HG03521 (cell line): ENCODE measurements around the gene ST6GAL2.

Experiments
- ATAC-seq: cut with Tn5 transposase; IDR thresholded peaks from one replicate; pipeline ENCODE4 v1.9.1; 2021; ENCODE audit warnings: mild to moderate bottlenecking, moderate library complexity; ENCODE audit not compliant: unreplicated experiment

Gene ST6GAL2

GRCh38 chr2:106831241-106831640 is 54.7 kb downstream of the ST6GAL2 start:
- no peak for ATAC-seq

DNA sequence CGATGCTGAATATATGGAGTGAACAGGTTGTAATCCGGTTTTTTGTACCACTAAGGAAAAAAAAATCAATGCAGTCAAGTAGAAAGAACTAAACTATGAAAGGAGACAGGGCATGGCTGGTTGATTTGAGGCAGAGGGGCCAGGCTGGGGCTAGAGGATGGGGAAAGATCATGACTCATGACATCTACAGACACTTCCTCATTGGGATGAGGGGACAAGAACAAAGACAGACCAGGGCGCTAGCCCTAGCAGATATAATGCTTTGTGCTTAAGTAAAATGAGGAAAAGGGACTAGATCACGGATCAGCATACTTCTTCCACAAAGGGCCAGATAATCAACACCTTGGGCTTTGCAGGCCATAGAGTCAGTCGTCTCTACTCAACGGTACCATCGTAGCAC is 55.8 kb downstream of the ST6GAL2 start:
- no peak for ATAC-seq

GRCh38 chr2:106828119-106828518 is 57.8 kb downstream of the ST6GAL2 start:
- no peak for ATAC-seq

DNA sequence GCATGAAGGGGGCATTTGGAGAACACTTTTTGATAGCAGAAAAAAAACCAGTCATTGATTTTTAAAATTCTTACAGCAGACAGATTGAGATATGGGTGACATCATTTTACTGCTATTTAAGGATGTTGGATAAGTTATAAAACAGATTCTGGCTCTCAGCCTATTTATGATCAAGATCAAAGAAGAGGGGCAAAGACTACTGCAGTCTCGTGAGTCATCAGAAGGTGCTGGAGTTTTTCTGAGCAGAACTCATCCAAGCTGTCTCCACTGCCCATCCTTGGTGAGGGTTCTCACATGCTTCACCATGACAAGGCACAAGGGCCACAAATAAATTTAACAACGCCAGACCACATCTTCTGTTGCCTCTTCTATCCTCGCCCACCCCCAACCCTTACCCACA is 58.8 kb downstream of the ST6GAL2 start:
- ATAC-seq: no peak

DNA sequence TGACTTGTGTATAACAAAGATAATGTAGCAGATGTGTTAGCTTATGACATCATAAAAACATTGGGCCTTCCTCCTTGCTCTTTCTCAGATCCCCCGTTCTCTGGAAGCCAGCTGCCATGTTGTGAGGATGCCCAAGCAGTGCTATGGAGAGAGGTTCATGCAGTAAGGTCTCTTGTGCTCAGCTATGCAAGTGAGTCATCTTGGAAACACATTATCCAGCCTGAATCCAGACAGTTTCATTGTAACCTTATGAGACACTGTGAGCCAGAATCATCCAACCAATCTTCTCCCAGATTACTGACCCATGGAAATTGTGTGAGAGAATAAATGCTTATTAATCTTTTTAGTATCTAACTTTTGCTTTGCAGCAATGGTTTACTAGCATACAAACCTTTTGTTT is 60.8 kb downstream of the ST6GAL2 start:
- ATAC-seq: no peak

DNA sequence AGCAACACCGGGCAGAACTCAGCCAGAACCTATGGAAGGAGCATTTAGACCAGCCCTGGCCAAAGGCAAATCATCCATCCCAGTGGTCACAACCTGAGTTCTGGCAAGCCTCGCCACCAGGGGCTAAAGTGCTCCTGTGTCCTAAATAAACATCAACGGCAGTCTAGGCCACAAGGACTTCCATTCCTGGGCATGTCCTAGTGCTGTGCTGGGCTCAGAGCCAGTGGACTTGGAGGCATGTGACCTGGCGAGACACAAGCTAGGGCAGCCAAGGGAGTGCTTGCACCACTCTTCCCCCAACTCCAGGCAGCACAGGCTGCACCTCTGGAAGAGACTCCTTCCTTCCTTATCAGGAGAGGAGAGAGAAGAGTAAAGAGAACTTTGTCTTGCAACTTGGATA is 69.0 kb downstream of the ST6GAL2 start:
- ATAC-seq: no peak

GRCh38 chr2:106812841-106813240 is 73.1 kb downstream of the ST6GAL2 start:
- no peak for ATAC-seq

- no peak for ATAC-seq
Observed at GRCh38 chr2:106812383-106812782, 73.6 kb downstream of the ST6GAL2 start.

DNA sequence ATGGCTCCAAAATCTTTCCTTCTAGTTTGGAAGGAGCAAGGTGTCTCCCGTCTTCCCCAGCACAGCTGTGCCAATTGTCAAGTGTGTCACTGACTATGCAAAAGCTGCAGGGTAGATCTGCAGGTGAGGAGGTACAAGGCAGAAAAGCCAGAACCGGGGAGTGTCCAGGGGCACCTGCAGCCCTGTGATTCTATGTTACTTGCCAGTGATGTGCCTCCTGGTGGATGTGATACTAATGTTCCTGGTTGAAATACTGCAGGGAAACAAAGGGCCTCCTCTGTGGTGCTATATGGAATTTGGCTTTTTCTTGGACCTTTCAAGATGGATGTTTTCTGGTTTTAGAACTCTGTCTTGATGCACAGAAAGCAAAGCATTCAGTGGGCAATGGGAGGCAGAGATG is 80.3 kb downstream of the ST6GAL2 start:
- ATAC-seq: no peak

DNA sequence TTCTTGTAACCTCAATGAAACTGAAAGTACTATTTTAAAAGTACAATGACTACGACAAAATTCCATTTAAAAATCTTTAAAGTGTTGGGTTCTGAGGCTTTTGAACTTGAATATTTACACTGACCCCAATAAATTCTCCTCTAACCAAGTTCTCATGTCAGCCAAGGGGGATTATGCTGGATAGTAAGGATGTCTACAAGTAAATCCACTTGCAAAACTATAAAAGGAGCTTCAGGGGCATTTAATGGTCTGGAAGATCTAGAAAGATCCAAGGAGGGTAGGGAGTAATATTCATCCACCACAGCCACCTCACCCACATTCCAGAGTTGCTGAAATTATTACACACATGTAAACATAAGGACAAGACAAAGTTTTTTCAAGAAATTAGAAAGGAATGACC is 81.8 kb downstream of the ST6GAL2 start:
- no peak for ATAC-seq

DNA sequence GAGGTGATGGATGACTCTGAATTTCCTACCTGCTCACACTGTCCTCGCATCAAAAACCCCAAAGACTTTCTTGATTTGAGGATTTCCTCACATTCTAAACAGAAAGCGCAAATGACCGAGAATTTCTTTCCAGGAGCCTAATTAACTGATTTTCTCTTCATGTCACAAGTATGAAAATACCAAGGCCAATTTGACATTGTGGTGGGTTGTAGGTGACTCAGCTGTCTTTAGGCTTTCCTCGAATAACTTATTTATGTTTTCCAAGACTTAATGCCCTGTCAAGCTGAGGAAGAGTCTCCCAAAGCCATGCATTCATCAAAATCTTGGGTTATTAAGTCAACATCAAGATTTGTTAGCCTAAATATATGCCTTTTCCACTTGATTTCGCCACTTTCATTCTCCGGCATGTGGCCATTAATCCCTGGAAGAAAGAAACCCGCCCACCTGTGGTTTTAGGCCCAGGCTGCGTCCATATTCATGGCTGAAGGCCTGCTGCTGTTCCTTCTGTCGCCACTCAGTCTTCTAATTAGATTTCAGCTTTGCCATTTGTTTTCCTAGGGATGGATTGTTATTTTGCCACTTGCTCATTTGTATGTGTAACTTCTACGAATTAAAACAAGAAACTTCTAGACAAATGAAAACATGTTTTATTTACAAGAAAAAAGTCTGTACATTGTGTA is 84.9 kb downstream of the ST6GAL2 start:
- ATAC-seq: no peak

DNA sequence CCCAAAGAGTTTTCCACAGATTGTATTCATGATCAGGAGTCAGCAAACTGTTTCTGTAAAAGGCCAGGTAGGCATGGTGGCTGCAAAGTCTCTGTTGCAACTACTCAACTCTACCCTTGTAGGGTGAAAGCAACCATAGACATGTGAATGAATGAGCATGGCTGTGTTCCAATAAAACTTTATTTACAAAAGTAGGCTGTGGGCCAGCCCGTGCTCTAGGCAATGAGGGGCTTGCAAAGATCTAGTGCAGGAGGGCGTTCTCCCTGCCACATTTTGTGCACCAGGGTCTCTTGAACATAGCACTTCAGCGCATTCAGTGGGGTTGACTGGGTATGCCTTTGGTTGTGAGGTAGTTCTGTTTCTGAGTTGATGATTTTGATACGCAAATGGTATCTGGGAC is 85.8 kb downstream of the ST6GAL2 start:
- ATAC-seq: no peak

DNA sequence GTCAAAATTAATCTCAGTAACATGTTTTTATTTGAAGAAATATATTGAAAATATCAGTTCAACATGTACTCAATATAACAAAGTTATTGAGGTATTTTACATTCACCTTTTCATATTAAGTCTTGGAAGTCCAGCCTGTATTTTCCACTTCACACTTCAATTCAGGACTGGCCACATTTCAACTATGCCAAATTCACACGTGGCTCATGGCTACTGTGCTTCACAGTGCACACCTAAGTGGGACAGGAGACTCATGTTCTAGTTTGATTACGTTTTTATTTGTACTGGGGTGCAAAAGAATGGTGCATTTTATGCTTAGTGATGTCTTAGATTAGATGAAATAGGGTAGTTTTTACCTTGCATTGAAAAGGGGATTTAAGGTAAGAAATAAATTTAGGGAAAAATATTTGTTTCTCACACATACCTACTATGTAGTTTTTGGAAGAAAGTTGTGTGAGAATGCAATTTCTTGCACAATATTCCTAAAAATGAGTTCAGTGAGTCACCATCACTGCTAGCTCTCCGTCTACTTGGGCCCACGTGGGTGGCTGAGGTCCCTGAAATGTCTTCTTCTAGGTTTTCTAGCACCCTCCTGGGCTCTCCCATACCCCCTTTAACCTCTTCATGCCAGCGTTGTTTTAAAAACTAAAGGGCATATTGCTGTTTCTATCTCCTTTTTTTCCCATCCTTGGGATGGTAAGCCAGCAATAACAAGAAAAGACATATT is 87.0 kb downstream of the ST6GAL2 start:
- no peak for ATAC-seq

GRCh38 chr2:106797494-106797893 is 88.5 kb downstream of the ST6GAL2 start:
- no peak for ATAC-seq

DNA sequence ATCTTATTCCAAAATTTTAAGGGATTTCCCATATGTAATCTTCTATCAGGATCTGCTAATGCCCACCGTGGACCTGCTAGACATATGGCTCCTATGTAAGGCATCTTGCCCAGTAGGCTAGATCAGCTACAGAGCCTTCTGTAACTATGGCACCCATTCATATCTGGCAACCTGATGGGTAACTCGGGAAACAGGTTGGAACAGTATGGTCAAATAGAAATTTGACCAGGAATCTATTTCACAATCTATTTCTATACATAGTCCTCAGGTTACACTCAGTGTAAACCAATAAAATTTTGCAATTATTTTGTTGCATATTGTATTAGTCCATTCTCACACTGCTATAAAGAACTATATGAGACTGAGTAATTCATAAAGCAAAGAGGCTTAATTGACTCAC is 93.3 kb downstream of the ST6GAL2 start:
- ATAC-seq: no peak

GRCh38 chr2:106789185-106789584 is 96.8 kb downstream of the ST6GAL2 start:
- ATAC-seq: no peak

GRCh38 chr2:106782681-106783080 is 103.3 kb downstream of the ST6GAL2 start:
- ATAC-seq: no peak

GRCh38 chr2:106781196-106781595 is 104.8 kb downstream of the ST6GAL2 start:
- no peak for ATAC-seq

- no peak for ATAC-seq
Observed at GRCh38 chr2:106771811-106772210, 114.2 kb downstream of the ST6GAL2 start.

DNA sequence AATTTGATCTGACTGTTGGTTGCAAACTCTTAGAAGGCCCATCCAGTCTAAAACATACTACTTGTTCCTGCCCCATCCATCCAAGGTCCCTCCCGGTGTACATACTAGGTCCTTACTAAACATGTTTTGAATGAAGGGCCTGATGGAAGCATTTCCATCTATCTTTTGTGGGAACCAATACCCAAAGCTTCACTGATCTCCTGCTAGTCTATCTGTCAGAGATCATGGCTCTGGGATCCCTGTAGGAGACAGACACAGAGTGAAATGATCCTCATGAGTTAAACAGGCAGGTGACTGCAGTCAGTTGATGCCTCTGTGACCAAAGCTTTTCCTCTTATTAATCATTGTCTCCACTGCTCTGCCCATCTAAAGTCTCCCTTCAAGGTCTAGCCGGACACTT is 115.0 kb downstream of the ST6GAL2 start:
- ATAC-seq: no peak

DNA sequence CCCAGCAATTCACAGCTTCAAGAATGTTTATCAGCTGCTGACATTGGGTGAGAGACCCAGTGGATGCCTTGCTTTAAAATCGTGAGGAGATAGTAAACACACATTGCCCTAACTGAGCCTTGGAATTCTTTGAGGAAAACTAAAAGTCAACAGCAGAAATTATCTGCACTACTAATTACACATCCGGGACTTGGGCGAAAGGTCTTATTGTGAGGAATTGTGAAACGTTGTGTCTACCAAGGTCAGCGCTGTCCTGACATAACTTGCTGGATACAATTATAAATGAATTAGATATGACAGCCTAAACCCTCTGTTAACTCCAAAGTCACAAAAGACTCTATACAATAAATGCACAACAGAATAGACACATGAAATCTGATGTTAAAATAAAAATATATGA is 121.4 kb downstream of the ST6GAL2 start:
- no peak for ATAC-seq

DNA sequence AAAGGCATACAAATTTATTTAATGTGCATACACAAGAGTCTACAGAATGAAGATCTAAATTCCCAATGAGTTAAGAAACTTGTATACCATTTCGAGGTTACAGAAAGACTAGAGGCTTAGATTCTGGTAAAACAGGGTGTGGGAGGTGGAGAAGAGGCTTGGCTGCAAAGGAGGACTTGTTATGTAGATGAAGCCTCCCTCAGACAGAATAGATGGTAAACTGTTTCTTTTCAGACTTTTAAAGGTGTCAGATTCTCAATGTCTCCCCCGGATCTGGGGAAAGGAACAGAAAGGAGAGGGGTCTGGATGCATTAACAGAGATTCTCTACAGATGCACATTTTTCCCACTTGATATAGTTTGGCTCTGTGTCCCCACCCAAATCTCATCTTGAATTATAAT is 126.0 kb downstream of the ST6GAL2 start:
- no peak for ATAC-seq
